A673 (cell line): ENCODE measurements around the gene METTL21A. TPM values are rescaled to one million over a fixed set of nuclear protein-coding genes. Genes with fewer than 3 reads are reported as not detected.
"Not testable (repeated sequence)": the region's sequence is repeated elsewhere in the genome, so short reads cannot be mapped to it uniquely, and the experiment has no call there.

Source experiments
- BruUV-seq: library from RNA; stranded (reverse); fragments of 400-500 nt; replicated peaks from 2 replicates; lab custom pipeline; 2021; lab: Mats Ljungman, UMichigan
- CTCF ChIA-PET: fragments of 300-600 bp; sonication (Branson Sonifier 250); formaldehyde crosslinking; loops from one replicate; lab custom pipeline; 2022; ENCODE audit warnings: antibody characterized with exemption; lab: Charles Lee
- POLR2A ChIA-PET: fragments of 300-600 bp; sonication (Branson Sonifier 250); formaldehyde crosslinking; loops from one replicate; lab custom pipeline; 2022; ENCODE audit warnings: antibody characterized with exemption; ENCODE audit not compliant: low non-redundant PET; lab: Charles Lee
- DNase-seq: peaks from one replicate; pipeline ENCODE4 v3.0.0-alpha.2; 2015; ENCODE audit warnings: low spot score
- H3K27ac ChIP-seq: fragments of 200-600 bp; sonication (generic); 2 replicates; pipeline ENCODE4 v1.5.1; 2016; ENCODE audit warnings: mixed run types, low read depth, mild to moderate bottlenecking, mixed read lengths, antibody characterized with exemption, low read length; ENCODE audit not compliant: poor library complexity, severe bottlenecking
- H3K27me3 ChIP-seq: fragments of 200-600 bp; sonication (generic); replicated peaks from 2 replicates; pipeline ENCODE4 v1.6.1; 2017; ENCODE audit warnings: mixed run types, low read depth, mild to moderate bottlenecking, mixed read lengths, antibody characterized with exemption, low read length; ENCODE audit not compliant: insufficient read depth, poor library complexity
- H3K36me3 ChIP-seq: fragments of 200-600 bp; sonication (generic); 2 replicates; pipeline ENCODE4 v1.6.1; 2016; ENCODE audit warnings: mixed run types, mild to moderate bottlenecking, mixed read lengths, antibody characterized with exemption, low read length; ENCODE audit not compliant: insufficient read depth, poor library complexity, severe bottlenecking
- H3K4me1 ChIP-seq: fragments of 200-600 bp; sonication (generic); 2 replicates; pipeline ENCODE4 v1.6.1; 2017; ENCODE audit warnings: mixed run types, mild to moderate bottlenecking, mixed read lengths, antibody characterized with exemption, low read length; ENCODE audit not compliant: insufficient read depth, poor library complexity, severe bottlenecking
- H3K4me3 ChIP-seq: fragments of 200-600 bp; sonication (generic); 2 replicates; pipeline ENCODE4 v1.5.1; 2016; ENCODE audit warnings: low read depth, mixed run types, mild to moderate bottlenecking, mixed read lengths, low read length; ENCODE audit not compliant: poor library complexity, severe bottlenecking
- H3K9me3 ChIP-seq: fragments of 200-600 bp; sonication (generic); 2 replicates; pipeline ENCODE4 v1.6.1; 2016; ENCODE audit warnings: mixed run types, low read depth, mild to moderate bottlenecking, mixed read lengths, antibody characterized with exemption, low read length; ENCODE audit not compliant: poor library complexity, severe bottlenecking
- CTCF ChIP-seq: fragments of 300-800, 200-600 bp; sonication (generic); conservative IDR thresholded peaks from 2 replicates; pipeline ENCODE4 v1.5.1; 2017; ENCODE audit warnings: low read depth, mild to moderate bottlenecking, antibody characterized with exemption, low read length, moderate library complexity, mixed read lengths
- EZH2 ChIP-seq: fragments of 200-600 bp; sonication (generic); IDR thresholded peaks from 2 replicates; pipeline ENCODE4 v1.6.1; 2017; ENCODE audit warnings: borderline replicate concordance, low read depth, mild to moderate bottlenecking, mixed read lengths, antibody characterized with exemption, low read length; ENCODE audit not compliant: poor library complexity, severe bottlenecking
- intact Hi-C: fragments of 100-400 bp; cut with micrococcal nuclease; formaldehyde crosslinking; loops from one replicate; pipeline ENCODE4 v1.10.0; 2022; ENCODE audit not compliant: unreplicated experiment
- total RNA-seq: library from RNA; stranded (reverse); gene quantifications from 2 replicates; pipeline ENCODE4 v1.2.3, GENCODE V29; 2021

METTL21A gene
- total RNA-seq, 1 experiment from 2014 or later, result 40.4 TPM

GRCh38 chr2:207662203-207662602, 37.0 kb upstream of the METTL21A start:
- Histone ChIP-seq H3K9me3 (no peaks in the 10 kb centered on the region), H3K36me3 (no peaks in the 10 kb centered on the region), H3K27ac (no peak overlapping the region), H3K4me1 (peaks cover 11% of the 10 kb centered on the region), H3K27me3 (no peaks in the 10 kb centered on the region), H3K4me3 (no peak overlapping the region)
- ChIA-PET POLR2A (no interaction called here), CTCF (no interaction called here)
- no peak for DNase-seq
- TF ChIP-seq CTCF (no peak), EZH2 (no peak)
- intact Hi-C loops, result no loop called here
- BruUV-seq, result no TSS peak

GRCh38 chr2:207660994-207661393, 35.8 kb upstream of the METTL21A start:
- H3K4me1 ChIP-seq, result peaks cover 11% of the 10 kb centered on the region
- BruUV-seq, result no TSS peak
- H3K27ac ChIP-seq, result no peak overlapping the region
- no peaks in the 10 kb centered on the region for H3K9me3 ChIP-seq
- no peak for TF ChIP-seq EZH2
- no peak for DNase-seq
- no peaks in the 10 kb centered on the region for H3K36me3 ChIP-seq
- ChIA-PET POLR2A (no interaction called here), CTCF (no interaction called here)
- intact Hi-C loops, result no loop called here
- H3K4me3 ChIP-seq, result no peak overlapping the region
- no peaks in the 10 kb centered on the region for H3K27me3 ChIP-seq

- Histone ChIP-seq H3K27ac (no peak overlapping the region), H3K27me3 (no peaks in the 10 kb centered on the region), H3K9me3 (no peaks in the 10 kb centered on the region), H3K36me3 (no peaks in the 10 kb centered on the region), H3K4me3 (no peak overlapping the region), H3K4me1 (peaks cover 2% of the 10 kb centered on the region)
- no TSS peak for BruUV-seq
- TF ChIP-seq CTCF (no peak), EZH2 (no peak)
- POLR2A ChIA-PET, result interaction anchor here (0.5 kb wide), 1 partner anchor 166 kb away, joined by 4 read pairs; no protein-coding TSS in a partner anchor
- CTCF ChIA-PET, result interaction anchor here (0.6 kb wide), 1 partner anchor 36 kb away, joined by 8 read pairs; no protein-coding TSS in a partner anchor
- no peak for DNase-seq
- intact Hi-C loops, result no loop called here
These were observed 33.0 kb upstream of the METTL21A start for GRCh38 chr2:207658156-207658555.

GRCh38 chr2:207655000-207655399, 29.8 kb upstream of the METTL21A start:
- no TSS peak for BruUV-seq
- CTCF ChIA-PET, result no interaction called here

GRCh38 chr2:207646582-207646981, 21.4 kb upstream of the METTL21A start:
- POLR2A ChIA-PET, H3K27me3 ChIP-seq, CTCF ChIA-PET, BruUV-seq, H3K9me3 ChIP-seq, H3K36me3 ChIP-seq, H3K27ac ChIP-seq, H3K4me1 ChIP-seq, intact Hi-C loops, H3K4me3 ChIP-seq, DNase-seq: not testable (repeated sequence)

More at GRCh38 chr2:207655000-207655399, 29.8 kb upstream of the METTL21A start:
- H3K4me3 ChIP-seq, result no peak overlapping the region
- intact Hi-C loops, result no loop called here
- no peak for DNase-seq
- no peaks in the 10 kb centered on the region for H3K27me3 ChIP-seq
- POLR2A ChIA-PET, result interaction anchor here (0.6 kb wide), 1 partner anchor 1528 kb away, joined by 3 read pairs; no protein-coding TSS in a partner anchor
- H3K4me1 ChIP-seq, result no peaks in the 10 kb centered on the region
- H3K27ac ChIP-seq, result no peak overlapping the region
- TF ChIP-seq EZH2 (no peak), CTCF (no peak)
- H3K9me3 ChIP-seq, result no peaks in the 10 kb centered on the region
- no peaks in the 10 kb centered on the region for H3K36me3 ChIP-seq
